Measurements from ENCODE around the gene SRXN1.

The SRXN1 gene

DNA sequence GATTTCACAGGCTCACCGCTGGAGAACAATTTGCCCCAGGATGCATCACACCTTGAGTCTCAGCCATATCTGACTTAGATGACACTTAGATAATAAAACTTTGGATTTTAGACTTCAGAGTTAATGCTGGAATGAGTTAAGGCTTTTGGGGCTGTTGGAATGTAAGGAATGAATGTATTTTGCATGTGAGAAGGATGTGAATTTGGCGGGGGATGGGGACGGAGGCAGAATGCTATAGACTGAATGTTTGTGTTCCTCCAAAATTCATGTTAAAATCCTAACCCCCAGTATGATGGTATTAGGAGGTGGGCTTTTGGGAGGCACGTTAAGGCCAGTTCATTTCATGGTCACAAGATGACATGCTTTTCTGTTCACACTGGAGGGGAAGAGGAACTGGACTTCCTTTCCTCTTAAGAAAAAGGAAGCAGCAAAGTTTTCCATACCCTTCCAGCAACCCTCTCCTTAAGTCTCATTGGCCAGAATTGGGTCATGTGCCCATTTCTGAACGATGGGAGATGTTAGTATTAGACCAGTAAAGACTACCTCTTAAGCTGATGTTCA lies 5.8 kb upstream of the SRXN1 start:
- Histone ChIP-seq H3K27me3 (ENCODE audit: control insufficient read depth, insufficient read depth, low read length) (peaks cover 14% of the 10 kb centered on the region), H3K4me1 (peaks cover 29% of the 10 kb centered on the region), H3K79me2 (no peaks in the 10 kb centered on the region), H2AFZ (no peak overlapping the region), H3K4me2 (ENCODE audit: low read length) (no peak overlapping the region), H3K36me3 (ENCODE audit: control insufficient read depth, insufficient read depth, low read length) (no peaks in the 10 kb centered on the region), H3K27ac (no peak overlapping the region), H3K9me3 (ENCODE audit: control insufficient read depth, low read length) (no peaks in the 10 kb centered on the region), H3K4me3 (ENCODE audit: low read depth, low read length) (no peak overlapping the region), H3K9ac (no peak overlapping the region)
- TF ChIP-seq, protein P1, sequence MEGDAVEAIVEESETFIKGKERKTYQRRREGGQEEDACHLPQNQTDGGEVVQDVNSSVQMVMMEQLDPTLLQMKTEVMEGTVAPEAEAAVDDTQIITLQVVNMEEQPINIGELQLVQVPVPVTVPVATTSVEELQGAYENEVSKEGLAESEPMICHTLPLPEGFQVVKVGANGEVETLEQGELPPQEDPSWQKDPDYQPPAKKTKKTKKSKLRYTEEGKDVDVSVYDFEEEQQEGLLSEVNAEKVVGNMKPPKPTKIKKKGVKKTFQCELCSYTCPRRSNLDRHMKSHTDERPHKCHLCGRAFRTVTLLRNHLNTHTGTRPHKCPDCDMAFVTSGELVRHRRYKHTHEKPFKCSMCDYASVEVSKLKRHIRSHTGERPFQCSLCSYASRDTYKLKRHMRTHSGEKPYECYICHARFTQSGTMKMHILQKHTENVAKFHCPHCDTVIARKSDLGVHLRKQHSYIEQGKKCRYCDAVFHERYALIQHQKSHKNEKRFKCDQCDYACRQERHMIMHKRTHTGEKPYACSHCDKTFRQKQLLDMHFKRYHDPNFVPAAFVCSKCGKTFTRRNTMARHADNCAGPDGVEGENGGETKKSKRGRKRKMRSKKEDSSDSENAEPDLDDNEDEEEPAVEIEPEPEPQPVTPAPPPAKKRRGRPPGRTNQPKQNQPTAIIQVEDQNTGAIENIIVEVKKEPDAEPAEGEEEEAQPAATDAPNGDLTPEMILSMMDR (IDR thresholded peaks at IDR 0.05) = no peak

- Histone ChIP-seq H3K27me3 (ENCODE audit: control insufficient read depth, insufficient read depth, low read length) (peaks cover 12% of the 10 kb centered on the region), H3K9me3 (ENCODE audit: control insufficient read depth, low read length) (no peaks in the 10 kb centered on the region), H3K36me3 (ENCODE audit: control insufficient read depth, insufficient read depth, low read length) (no peaks in the 10 kb centered on the region), H3K9ac (no peak overlapping the region), H3K4me1 (peaks cover 29% of the 10 kb centered on the region), H2AFZ (no peak overlapping the region), H3K27ac (no peak overlapping the region), H3K4me3 (ENCODE audit: low read depth, low read length) (no peak overlapping the region), H3K4me2 (ENCODE audit: low read length) (no peak overlapping the region), H3K79me2 (no peaks in the 10 kb centered on the region)
- TF ChIP-seq, protein P1 (IDR thresholded peaks at IDR 0.05) = no peak
Observed at GRCh38 chr20:658202-658601, 5.2 kb upstream of the SRXN1 start.

- TF ChIP-seq, protein P1 (IDR thresholded peaks at IDR 0.05) = no peak
- H3K4me1 ChIP-seq = peaks cover 20% of the 10 kb centered on the region
- no peak overlapping the region for H2AFZ ChIP-seq
- H3K27me3 ChIP-seq (ENCODE audit: control insufficient read depth, insufficient read depth, low read length) = no peaks in the 10 kb centered on the region
- no peak overlapping the region for H3K4me3 ChIP-seq (ENCODE audit: low read depth, low read length)
- H3K4me2 ChIP-seq (ENCODE audit: low read length) = no peak overlapping the region
- no peaks in the 10 kb centered on the region for H3K9me3 ChIP-seq (ENCODE audit: control insufficient read depth, low read length)
- peak overlapping the region; percentile 21 for H3K27ac ChIP-seq
- no peak overlapping the region for H3K9ac ChIP-seq
- H3K36me3 ChIP-seq (ENCODE audit: control insufficient read depth, insufficient read depth, low read length) = no peaks in the 10 kb centered on the region
- no peaks in the 10 kb centered on the region for H3K79me2 ChIP-seq
Observed at GRCh38 chr20:655726-656624, 3.0 kb upstream of the SRXN1 start.

DNA sequence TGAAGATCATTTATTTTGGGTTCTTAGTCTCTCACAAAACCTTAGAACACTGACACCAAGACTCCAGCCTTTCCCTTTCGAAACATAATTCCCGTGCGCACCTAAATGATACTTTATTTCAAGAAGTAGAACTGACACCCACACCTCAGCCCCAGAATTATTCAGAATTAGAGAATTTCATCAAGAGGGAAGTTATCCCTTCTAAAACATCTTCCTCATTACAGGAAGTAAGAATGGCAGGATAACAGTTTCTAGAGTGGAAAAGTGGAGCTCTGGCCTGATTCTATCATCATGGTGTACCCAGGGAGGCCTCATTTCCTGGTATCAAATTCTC lies 1.4 kb upstream of the SRXN1 start:
- H3K9me3 ChIP-seq (ENCODE audit: control insufficient read depth, low read length) = no peaks in the 10 kb centered on the region
- H3K36me3 ChIP-seq (ENCODE audit: control insufficient read depth, insufficient read depth, low read length) = no peaks in the 10 kb centered on the region
- no peak overlapping the region for H3K4me2 ChIP-seq (ENCODE audit: low read length)
- no peak overlapping the region for H3K4me3 ChIP-seq (ENCODE audit: low read depth, low read length)
- H3K4me1 ChIP-seq = peaks cover 20% of the 10 kb centered on the region
- no peaks in the 10 kb centered on the region for H3K27me3 ChIP-seq (ENCODE audit: control insufficient read depth, insufficient read depth, low read length)
- no peak overlapping the region for H2AFZ ChIP-seq
- no peak overlapping the region for H3K27ac ChIP-seq
- H3K9ac ChIP-seq = no peak overlapping the region
- no peaks in the 10 kb centered on the region for H3K79me2 ChIP-seq
- TF ChIP-seq, protein P1 (IDR thresholded peaks at IDR 0.05) = no peak
